ENCODE measurements around the gene CASR. TPM values are rescaled to one million over a fixed set of nuclear protein-coding genes. Genes with fewer than 3 reads are reported as not detected.

Gene CASR, protein sequence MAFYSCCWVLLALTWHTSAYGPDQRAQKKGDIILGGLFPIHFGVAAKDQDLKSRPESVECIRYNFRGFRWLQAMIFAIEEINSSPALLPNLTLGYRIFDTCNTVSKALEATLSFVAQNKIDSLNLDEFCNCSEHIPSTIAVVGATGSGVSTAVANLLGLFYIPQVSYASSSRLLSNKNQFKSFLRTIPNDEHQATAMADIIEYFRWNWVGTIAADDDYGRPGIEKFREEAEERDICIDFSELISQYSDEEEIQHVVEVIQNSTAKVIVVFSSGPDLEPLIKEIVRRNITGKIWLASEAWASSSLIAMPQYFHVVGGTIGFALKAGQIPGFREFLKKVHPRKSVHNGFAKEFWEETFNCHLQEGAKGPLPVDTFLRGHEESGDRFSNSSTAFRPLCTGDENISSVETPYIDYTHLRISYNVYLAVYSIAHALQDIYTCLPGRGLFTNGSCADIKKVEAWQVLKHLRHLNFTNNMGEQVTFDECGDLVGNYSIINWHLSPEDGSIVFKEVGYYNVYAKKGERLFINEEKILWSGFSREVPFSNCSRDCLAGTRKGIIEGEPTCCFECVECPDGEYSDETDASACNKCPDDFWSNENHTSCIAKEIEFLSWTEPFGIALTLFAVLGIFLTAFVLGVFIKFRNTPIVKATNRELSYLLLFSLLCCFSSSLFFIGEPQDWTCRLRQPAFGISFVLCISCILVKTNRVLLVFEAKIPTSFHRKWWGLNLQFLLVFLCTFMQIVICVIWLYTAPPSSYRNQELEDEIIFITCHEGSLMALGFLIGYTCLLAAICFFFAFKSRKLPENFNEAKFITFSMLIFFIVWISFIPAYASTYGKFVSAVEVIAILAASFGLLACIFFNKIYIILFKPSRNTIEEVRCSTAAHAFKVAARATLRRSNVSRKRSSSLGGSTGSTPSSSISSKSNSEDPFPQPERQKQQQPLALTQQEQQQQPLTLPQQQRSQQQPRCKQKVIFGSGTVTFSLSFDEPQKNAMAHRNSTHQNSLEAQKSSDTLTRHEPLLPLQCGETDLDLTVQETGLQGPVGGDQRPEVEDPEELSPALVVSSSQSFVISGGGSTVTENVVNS
- not detected for polyA plus RNA-seq (2013, experiment 1 of 2)
- not detected for polyA plus RNA-seq (2013, experiment 2 of 2)

DNA sequence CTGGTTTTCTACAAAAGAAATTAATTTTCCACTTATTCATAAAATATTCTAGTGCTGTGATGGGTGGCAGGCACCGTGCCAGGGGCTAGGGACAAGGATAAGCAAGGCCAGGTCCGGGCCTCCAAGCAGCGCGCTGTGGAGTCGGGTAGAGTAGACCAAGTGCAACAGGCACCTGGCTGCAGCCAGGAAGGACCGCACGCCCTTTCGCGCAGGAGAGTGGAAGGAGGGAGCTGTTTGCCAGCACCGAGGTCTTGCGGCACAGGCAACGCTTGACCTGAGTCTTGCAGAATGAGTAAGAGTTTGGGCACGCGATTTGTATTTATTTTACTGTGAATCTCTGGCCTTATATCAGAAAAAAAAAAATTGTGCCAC is at the start of gene CASR:
TSS of gene CASR (plus strand) at position 148 of the 372 bp plus-strand sequence. CDS start 70,522 bp downstream, outside the sequence.
- Histone ChIP-seq H2BK12ac (ENCODE audit: low read length in 2 of 2) (no peak within 1 kb of the TSS), H4K91ac (ENCODE audit: low read length) (no peak within 1 kb of the TSS), H3K79me1 (replicated peaks; ENCODE audit: low read length, poor library complexity, severe bottlenecking) (no peaks in the 10 kb centered on the region), H3K9ac (ENCODE audit: low read length) (no peak within 1 kb of the TSS), H3K27me3 (ENCODE audit: control insufficient read depth in 1 of 2, insufficient read depth in 1 of 2, low read length in 2 of 2) (peaks cover 29 to 38% of the 10 kb centered on the region in 2 experiments), H3K4me3 (ENCODE audit: insufficient read depth in 1 of 2, low read depth in 1 of 2, low read length in 2 of 2) (no peak within 1 kb of the TSS), H3K27ac (ENCODE audit: low read length, poor library complexity, severe bottlenecking) (no peak within 1 kb of the TSS), H3K14ac (ENCODE audit: low read length in 2 of 2) (no peak within 1 kb of the TSS), H3K18ac (ENCODE audit: low read depth in 1 of 2, low read length in 2 of 2) (no peak within 1 kb of the TSS), H4K8ac (ENCODE audit: low read length) (no peak within 1 kb of the TSS), H2BK120ac (ENCODE audit: low read depth, low read length) (no peak within 1 kb of the TSS), H2AK5ac (ENCODE audit: low read length, severe bottlenecking) (no peak within 1 kb of the TSS), H2BK15ac (ENCODE audit: low read depth, poor library complexity, severe bottlenecking) (no peak within 1 kb of the TSS), H2AFZ (ENCODE audit: low read depth, low read length) (no peak within 1 kb of the TSS), H3K9me3 (ENCODE audit: control insufficient read depth, low read length) (no peaks in the 10 kb centered on the region), H3K4me1 (ENCODE audit: control insufficient read depth, insufficient read depth, low read depth, low read length) (peaks cover 11% of the 10 kb centered on the region), H3K23ac (ENCODE audit: low read length in 2 of 2) (peak within 1 kb of the TSS in 1 of 2 experiments; percentile 72), H2BK5ac (ENCODE audit: low read depth, low read length, poor library complexity, severe bottlenecking) (no peak within 1 kb of the TSS), H3K4me2 (ENCODE audit: low read length, poor library complexity, severe bottlenecking) (peak within 1 kb of the TSS; percentile 12), H3K36me3 (ENCODE audit: control insufficient read depth in 1 of 2, insufficient read depth in 2 of 2, low read depth in 1 of 2, low read length in 2 of 2) (no peaks in the 10 kb centered on the region), H3K4ac (ENCODE audit: low read depth in 1 of 2, low read length in 2 of 2) (no peak within 1 kb of the TSS)
- DNase-seq, result no peak
- WGBS, result 13% methylated on average over 14 of the region's 14 CpGs

DNA sequence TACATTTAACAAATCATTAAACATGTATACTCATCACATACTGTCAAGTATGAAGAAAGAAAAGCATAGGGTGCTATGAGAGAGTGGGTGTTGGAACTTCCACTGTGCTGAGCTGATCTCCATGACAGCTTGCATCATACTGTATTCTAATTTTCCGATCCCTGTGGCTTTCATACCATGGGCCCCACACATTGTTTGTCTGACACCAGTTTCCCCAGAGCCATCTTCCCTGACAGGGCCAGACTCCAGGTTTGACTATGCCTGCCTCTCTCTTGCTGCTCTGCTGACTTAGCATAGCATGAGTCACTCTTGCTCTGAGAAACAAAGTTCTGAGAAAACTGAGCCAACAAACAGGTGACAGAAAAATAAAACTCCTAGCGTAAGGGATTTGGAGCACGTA is 37.0 kb upstream of the CASR start:
- Histone ChIP-seq H3K9me3 (ENCODE audit: control insufficient read depth, low read length) (peaks cover 2% of the 10 kb centered on the region), H3K9ac (ENCODE audit: low read length) (no peak overlapping the region), H3K27ac (ENCODE audit: low read length, poor library complexity, severe bottlenecking) (no peak overlapping the region), H3K18ac (ENCODE audit: low read depth in 1 of 2, low read length in 2 of 2) (no peak overlapping the region), H2AK5ac (ENCODE audit: low read length, severe bottlenecking) (no peak overlapping the region), H3K27me3 (ENCODE audit: control insufficient read depth in 1 of 2, insufficient read depth in 1 of 2, low read length in 2 of 2) (no peaks in the 10 kb centered on the region), H2BK12ac (ENCODE audit: low read length in 2 of 2) (no peak overlapping the region), H3K36me3 (ENCODE audit: control insufficient read depth in 1 of 2, insufficient read depth in 2 of 2, low read depth in 1 of 2, low read length in 2 of 2) (no peaks in the 10 kb centered on the region), H3K4me1 (ENCODE audit: control insufficient read depth, insufficient read depth, low read depth, low read length) (no peaks in the 10 kb centered on the region), H3K4ac (ENCODE audit: low read depth in 1 of 2, low read length in 2 of 2) (no peak overlapping the region), H3K79me1 (replicated peaks; ENCODE audit: low read length, poor library complexity, severe bottlenecking) (no peaks in the 10 kb centered on the region), H2BK15ac (ENCODE audit: low read depth, poor library complexity, severe bottlenecking) (no peak overlapping the region), H2BK5ac (ENCODE audit: low read depth, low read length, poor library complexity, severe bottlenecking) (no peak overlapping the region), H3K14ac (ENCODE audit: low read length in 2 of 2) (no peak overlapping the region), H2AFZ (ENCODE audit: low read depth, low read length) (no peak overlapping the region), H3K4me2 (ENCODE audit: low read length, poor library complexity, severe bottlenecking) (no peak overlapping the region), H3K4me3 (ENCODE audit: insufficient read depth in 1 of 2, low read depth in 1 of 2, low read length in 2 of 2) (no peak overlapping the region), H4K8ac (ENCODE audit: low read length) (no peak overlapping the region), H2BK120ac (ENCODE audit: low read depth, low read length) (no peak overlapping the region), H3K23ac (ENCODE audit: low read length in 2 of 2) (no peak overlapping the region), H4K91ac (ENCODE audit: low read length) (no peak overlapping the region)
- 85% methylated on average over 3 of the region's 3 CpGs for WGBS
- DNase-seq, result no peak

DNA sequence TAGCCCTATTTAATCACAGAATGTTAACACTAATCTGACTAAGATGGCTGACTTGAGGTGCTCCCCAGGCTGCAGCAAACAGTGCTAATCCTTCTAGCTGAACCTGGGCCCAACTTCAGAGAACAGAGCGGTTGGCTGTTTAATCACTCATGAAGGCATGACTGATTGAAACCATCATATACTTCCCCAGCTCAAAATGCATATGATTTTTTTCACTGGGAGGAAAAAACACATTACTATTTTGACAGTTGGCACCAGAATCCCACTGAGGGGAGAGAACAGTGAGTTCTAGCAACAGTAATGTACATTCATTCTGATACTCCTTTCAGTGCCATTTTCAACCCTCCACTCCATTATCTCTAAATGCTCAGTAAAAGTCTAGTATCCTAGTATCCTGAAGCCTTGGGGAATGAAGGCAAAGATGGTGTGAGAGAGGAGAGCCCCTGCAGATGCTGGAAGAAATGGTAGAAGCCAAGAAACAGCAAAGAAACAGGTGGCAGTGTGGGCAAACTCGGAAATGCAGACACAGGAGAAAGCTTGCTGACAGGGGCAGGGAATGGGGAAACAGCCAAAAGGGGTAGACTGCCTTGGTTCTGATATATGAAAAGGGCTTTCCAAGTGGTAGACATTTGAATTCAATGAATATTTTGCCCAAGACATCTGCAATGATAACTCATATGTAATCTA is 34.4 kb upstream of the CASR start:
- Histone ChIP-seq H3K27ac (ENCODE audit: low read length, poor library complexity, severe bottlenecking) (no peak overlapping the region), H2BK5ac (ENCODE audit: low read depth, low read length, poor library complexity, severe bottlenecking) (no peak overlapping the region), H4K91ac (ENCODE audit: low read length) (no peak overlapping the region), H3K9ac (ENCODE audit: low read length) (no peak overlapping the region), H3K27me3 (ENCODE audit: control insufficient read depth in 1 of 2, insufficient read depth in 1 of 2, low read length in 2 of 2) (no peaks in the 10 kb centered on the region), H3K79me1 (replicated peaks; ENCODE audit: low read length, poor library complexity, severe bottlenecking) (no peaks in the 10 kb centered on the region), H3K4me1 (ENCODE audit: control insufficient read depth, insufficient read depth, low read depth, low read length) (no peaks in the 10 kb centered on the region), H3K4me2 (ENCODE audit: low read length, poor library complexity, severe bottlenecking) (no peak overlapping the region), H2BK12ac (ENCODE audit: low read length in 2 of 2) (no peak overlapping the region), H2BK15ac (ENCODE audit: low read depth, poor library complexity, severe bottlenecking) (no peak overlapping the region), H3K4me3 (ENCODE audit: insufficient read depth in 1 of 2, low read depth in 1 of 2, low read length in 2 of 2) (no peak overlapping the region), H4K8ac (ENCODE audit: low read length) (no peak overlapping the region), H3K14ac (ENCODE audit: low read length in 2 of 2) (no peak overlapping the region), H2AK5ac (ENCODE audit: low read length, severe bottlenecking) (no peak overlapping the region), H2AFZ (ENCODE audit: low read depth, low read length) (no peak overlapping the region), H3K9me3 (ENCODE audit: control insufficient read depth, low read length) (peaks cover 21% of the 10 kb centered on the region), H3K4ac (ENCODE audit: low read depth in 1 of 2, low read length in 2 of 2) (no peak overlapping the region), H2BK120ac (ENCODE audit: low read depth, low read length) (no peak overlapping the region), H3K23ac (ENCODE audit: low read length in 2 of 2) (no peak overlapping the region), H3K36me3 (ENCODE audit: control insufficient read depth in 1 of 2, insufficient read depth in 2 of 2, low read depth in 1 of 2, low read length in 2 of 2) (no peaks in the 10 kb centered on the region), H3K18ac (ENCODE audit: low read depth in 1 of 2, low read length in 2 of 2) (no peak overlapping the region)
- no peak for DNase-seq
- WGBS, result 61% methylated on average over 2 of the region's 2 CpGs
